H1 (cell line): Measurements from ENCODE around the gene ITGAV.

ENCODE experiments used
- CBX8 ChIP-seq: fragments of 300-800, 300-1000 bp; sonication (generic); IDR thresholded peaks from 2 replicates; pipeline ENCODE4 v1.7.1; 2016; ENCODE audit warnings: low read depth, low read length, borderline replicate concordance
- EP300 ChIP-seq, 2 experiments: IDR thresholded peaks; 1 replicate in 1 of 2; 2 replicates in 1 of 2; pipeline ENCODE4 v1.6.1; 2011 to 2012; ENCODE audit warnings: low read depth in 2 of 2, low read length in 2 of 2, mild to moderate bottlenecking in 2 of 2, borderline replicate concordance in 1 of 2, inconsistent platforms in 1 of 2, moderate library complexity in 1 of 2
- FOSL1 ChIP-seq: IDR thresholded peaks from 2 replicates; pipeline ENCODE4 v1.6.1; 2011; ENCODE audit warnings: mild to moderate bottlenecking, low read depth, low read length, moderate library complexity; ENCODE audit not compliant: insufficient read depth
- GTF2F1 ChIP-seq: IDR thresholded peaks from 2 replicates; pipeline ENCODE4 v1.6.1; 2012; ENCODE audit warnings: low read depth, low read length, improper control_type of control experiment, borderline replicate concordance
- HDAC6 ChIP-seq: IDR thresholded peaks from one replicate; pipeline ENCODE4 v1.7.1; 2012; ENCODE audit warnings: low read depth, mild to moderate bottlenecking, inconsistent platforms, low read length, moderate library complexity
- SP2 ChIP-seq: IDR thresholded peaks from 2 replicates; pipeline ENCODE4 v1.6.1; 2012; ENCODE audit warnings: mild to moderate bottlenecking, low read length, inconsistent platforms
- TBP ChIP-seq: IDR thresholded peaks from 2 replicates; pipeline ENCODE4 v1.6.1; 2011; ENCODE audit warnings: low read depth, low read length, improper control_type of control experiment
- YY1 ChIP-seq: IDR thresholded peaks from 2 replicates; pipeline ENCODE4 v1.6.1; 2011; ENCODE audit warnings: low read depth, mild to moderate bottlenecking, low read length
- TF ChIP-seq, protein P1 (sequence below), 3 experiments: IDR thresholded peaks; 1 replicate in 2 of 3; 2 replicates in 1 of 3; pipeline versions ENCODE4 v1.5.1 to v1.6.1; 2011; ENCODE audit warnings: low read length in 3 of 3, mild to moderate bottlenecking in 3 of 3, inconsistent platforms in 2 of 3, low read depth in 1 of 3, moderate library complexity in 1 of 3; ENCODE audit not compliant: insufficient read depth in 1 of 3; ENCODE audit errors: control extremely low read depth in 1 of 3
- TF ChIP-seq, protein P2 (sequence below): IDR thresholded peaks from 2 replicates; pipeline ENCODE4 v1.6.1; 2012; ENCODE audit warnings: low read length, inconsistent platforms

DNA sequence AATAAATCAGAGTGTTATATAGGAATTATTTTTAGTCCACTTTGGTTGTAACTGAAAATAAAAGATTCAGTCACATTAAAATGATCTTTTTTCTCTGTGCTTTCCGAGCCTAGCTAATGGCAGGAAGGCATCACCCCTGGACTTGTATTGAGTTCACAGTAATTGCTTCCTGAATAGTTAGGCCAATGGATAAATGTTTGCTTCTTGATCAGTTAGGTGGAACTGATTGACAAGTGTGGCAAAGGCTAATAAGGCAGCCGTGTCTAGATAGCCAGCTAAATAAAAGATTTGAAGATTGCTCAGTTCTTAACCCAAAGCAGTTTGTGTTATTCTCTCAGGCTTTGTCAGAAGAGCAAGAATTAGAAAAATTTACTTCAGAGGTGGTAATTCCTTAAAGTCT is 124.8 kb downstream of the ITGAV start:
- TF ChIP-seq, protein P1, sequence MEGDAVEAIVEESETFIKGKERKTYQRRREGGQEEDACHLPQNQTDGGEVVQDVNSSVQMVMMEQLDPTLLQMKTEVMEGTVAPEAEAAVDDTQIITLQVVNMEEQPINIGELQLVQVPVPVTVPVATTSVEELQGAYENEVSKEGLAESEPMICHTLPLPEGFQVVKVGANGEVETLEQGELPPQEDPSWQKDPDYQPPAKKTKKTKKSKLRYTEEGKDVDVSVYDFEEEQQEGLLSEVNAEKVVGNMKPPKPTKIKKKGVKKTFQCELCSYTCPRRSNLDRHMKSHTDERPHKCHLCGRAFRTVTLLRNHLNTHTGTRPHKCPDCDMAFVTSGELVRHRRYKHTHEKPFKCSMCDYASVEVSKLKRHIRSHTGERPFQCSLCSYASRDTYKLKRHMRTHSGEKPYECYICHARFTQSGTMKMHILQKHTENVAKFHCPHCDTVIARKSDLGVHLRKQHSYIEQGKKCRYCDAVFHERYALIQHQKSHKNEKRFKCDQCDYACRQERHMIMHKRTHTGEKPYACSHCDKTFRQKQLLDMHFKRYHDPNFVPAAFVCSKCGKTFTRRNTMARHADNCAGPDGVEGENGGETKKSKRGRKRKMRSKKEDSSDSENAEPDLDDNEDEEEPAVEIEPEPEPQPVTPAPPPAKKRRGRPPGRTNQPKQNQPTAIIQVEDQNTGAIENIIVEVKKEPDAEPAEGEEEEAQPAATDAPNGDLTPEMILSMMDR (IDR thresholded peaks at IDR 0.05; ENCODE audit: control extremely low read depth in 1 of 3, insufficient read depth in 1 of 3, low read depth in 1 of 3, low read length in 3 of 3) = no peak
- no peak for TF ChIP-seq TBP
- TF ChIP-seq FOSL1 = no peak
- TF ChIP-seq, protein P2, sequence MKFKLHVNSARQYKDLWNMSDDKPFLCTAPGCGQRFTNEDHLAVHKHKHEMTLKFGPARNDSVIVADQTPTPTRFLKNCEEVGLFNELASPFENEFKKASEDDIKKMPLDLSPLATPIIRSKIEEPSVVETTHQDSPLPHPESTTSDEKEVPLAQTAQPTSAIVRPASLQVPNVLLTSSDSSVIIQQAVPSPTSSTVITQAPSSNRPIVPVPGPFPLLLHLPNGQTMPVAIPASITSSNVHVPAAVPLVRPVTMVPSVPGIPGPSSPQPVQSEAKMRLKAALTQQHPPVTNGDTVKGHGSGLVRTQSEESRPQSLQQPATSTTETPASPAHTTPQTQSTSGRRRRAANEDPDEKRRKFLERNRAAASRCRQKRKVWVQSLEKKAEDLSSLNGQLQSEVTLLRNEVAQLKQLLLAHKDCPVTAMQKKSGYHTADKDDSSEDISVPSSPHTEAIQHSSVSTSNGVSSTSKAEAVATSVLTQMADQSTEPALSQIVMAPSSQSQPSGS = no peak
- TF ChIP-seq HDAC6 = no peak
- TF ChIP-seq GTF2F1 = no peak
- TF ChIP-seq YY1 = no peak
- TF ChIP-seq EP300 (IDR thresholded peaks at IDR 0.05; ENCODE audit: borderline replicate concordance in 1 of 2, low read depth in 2 of 2, low read length in 2 of 2) = no peak
- TF ChIP-seq CBX8 = no peak
- no peak for TF ChIP-seq SP2
